GM10266 (cell line): ENCODE measurements around the gene WNT5B.

Experiments
- DNase-seq: peaks from one replicate; pipeline ENCODE4 v3.0.0; 2012; ENCODE audit errors: extremely low spot score
- TF ChIP-seq, protein P1 (sequence below): IDR thresholded peaks from 2 replicates; pipeline ENCODE4 v1.5.1; 2012; ENCODE audit warnings: mild to moderate bottlenecking, low read depth; ENCODE audit not compliant: control insufficient read depth, insufficient read depth; ENCODE audit errors: missing control alignments

The WNT5B gene

DNA sequence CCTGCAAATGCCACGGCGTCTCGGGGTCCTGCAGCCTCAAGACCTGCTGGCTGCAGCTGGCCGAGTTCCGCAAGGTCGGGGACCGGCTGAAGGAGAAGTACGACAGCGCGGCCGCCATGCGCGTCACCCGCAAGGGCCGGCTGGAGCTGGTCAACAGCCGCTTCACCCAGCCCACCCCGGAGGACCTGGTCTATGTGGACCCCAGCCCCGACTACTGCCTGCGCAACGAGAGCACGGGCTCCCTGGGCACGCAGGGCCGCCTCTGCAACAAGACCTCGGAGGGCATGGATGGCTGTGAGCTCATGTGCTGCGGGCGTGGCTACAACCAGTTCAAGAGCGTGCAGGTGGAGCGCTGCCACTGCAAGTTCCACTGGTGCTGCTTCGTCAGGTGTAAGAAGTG lies 16.8 kb downstream of the WNT5B start:
- TF ChIP-seq, protein P1, sequence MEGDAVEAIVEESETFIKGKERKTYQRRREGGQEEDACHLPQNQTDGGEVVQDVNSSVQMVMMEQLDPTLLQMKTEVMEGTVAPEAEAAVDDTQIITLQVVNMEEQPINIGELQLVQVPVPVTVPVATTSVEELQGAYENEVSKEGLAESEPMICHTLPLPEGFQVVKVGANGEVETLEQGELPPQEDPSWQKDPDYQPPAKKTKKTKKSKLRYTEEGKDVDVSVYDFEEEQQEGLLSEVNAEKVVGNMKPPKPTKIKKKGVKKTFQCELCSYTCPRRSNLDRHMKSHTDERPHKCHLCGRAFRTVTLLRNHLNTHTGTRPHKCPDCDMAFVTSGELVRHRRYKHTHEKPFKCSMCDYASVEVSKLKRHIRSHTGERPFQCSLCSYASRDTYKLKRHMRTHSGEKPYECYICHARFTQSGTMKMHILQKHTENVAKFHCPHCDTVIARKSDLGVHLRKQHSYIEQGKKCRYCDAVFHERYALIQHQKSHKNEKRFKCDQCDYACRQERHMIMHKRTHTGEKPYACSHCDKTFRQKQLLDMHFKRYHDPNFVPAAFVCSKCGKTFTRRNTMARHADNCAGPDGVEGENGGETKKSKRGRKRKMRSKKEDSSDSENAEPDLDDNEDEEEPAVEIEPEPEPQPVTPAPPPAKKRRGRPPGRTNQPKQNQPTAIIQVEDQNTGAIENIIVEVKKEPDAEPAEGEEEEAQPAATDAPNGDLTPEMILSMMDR: no peak
- DNase-seq: no peak

DNA sequence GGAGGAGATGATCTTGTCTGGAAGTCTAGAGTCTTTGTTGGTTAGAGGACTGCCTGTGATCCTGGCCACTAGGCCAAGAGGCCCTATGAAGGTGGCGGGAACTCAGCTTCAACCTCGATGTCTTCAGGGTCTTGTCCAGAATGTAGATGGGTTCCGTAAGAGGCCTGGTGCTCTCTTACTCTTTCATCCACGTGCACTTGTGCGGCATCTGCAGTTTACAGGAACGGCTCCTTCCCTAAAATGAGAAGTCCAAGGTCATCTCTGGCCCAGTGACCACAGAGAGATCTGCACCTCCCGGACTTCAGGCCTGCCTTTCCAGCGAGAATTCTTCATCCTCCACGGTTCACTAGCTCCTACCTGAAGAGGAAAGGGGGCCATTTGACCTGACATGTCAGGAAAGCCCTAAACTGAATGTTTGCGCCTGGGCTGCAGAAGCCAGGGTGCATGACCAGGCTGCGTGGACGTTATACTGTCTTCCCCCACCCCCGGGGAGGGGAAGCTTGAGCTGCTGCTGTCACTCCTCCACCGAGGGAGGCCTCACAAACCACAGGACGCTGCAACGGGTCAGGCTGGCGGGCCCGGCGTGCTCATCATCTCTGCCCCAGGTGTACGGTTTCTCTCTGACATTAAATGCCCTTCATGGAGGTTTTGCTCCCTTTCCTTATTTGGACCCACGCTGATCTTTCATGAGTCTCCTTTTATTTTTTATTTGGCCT lies 17.7 kb downstream of the WNT5B start:
- TF ChIP-seq, protein P1: no peak
- peak; percentile 79 for DNase-seq

DNA sequence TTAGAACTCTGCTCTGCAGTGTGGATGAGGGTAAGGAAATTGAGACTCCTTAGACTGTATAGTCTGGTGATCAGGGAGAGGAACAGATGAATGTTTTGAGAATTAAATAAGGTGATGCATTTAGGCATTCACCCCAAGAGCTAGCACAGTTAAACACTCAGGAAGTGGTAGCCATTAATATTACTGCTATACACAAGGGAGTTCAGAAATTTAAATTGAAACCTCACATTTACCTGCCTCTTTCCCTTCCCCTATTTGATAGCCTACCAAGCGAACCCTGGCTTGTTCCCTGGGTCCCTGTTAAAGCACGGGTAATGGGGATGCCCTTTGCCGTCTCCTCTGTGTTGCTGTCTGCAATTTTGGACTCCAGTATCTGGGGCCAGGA lies 18.2 kb downstream of the WNT5B start:
- TF ChIP-seq, protein P1: no peak
- no peak for DNase-seq

DNA sequence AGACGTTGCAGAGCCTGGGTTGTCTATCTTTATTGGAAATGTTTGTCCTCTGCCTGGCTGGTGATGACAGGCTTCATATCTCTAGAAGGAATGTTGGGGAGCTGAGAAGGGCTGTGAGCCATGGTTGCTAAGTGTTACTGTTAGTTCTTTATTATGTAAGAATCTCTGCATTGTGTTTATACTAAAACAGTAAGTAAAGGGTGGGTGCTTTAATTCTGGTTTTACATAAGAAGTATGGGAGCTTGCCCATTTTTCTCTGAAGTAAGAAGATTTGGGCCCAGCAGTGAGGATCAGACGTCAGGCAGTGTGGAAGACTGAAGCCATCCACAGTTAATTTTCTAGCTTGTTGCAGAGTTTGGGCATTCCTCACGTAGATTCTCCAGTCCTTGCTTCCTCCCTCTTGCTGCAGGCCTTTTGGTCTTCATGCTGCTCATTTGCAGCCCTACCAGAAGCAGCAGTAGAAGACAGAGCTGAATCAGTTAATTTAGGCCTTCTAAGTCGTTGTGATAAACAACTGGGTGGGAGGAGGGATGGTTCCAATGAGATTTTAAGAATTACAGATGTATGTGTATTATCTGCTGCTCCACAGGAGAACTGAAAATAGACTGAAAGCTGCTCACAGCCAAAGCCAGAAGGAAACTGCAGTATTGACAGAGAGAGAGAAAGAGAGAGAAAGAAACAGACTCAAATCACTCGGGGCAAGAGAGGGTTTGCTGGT lies 21.4 kb downstream of the WNT5B start:
- DNase-seq: no peak
- TF ChIP-seq, protein P1: no peak

DNA sequence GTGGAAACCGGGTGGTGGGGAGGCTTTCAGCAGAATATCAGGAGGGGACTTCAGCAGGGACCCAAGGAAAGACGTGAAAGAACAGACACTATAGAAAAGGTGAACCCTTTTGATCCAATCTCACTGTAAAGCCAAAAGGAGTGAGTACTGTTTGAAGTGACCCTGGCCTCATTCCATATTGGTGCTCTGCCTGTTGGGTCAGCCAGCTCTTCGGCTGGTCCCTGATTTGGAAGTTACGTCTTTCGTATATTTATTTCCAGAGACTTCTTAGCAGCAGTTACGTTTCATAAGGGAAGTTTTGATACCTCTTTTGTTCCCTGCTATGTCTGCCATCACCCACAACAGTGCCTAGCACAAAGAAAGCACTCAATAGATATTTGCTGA lies 21.9 kb downstream of the WNT5B start:
- TF ChIP-seq, protein P1: no peak
- no peak for DNase-seq

DNA sequence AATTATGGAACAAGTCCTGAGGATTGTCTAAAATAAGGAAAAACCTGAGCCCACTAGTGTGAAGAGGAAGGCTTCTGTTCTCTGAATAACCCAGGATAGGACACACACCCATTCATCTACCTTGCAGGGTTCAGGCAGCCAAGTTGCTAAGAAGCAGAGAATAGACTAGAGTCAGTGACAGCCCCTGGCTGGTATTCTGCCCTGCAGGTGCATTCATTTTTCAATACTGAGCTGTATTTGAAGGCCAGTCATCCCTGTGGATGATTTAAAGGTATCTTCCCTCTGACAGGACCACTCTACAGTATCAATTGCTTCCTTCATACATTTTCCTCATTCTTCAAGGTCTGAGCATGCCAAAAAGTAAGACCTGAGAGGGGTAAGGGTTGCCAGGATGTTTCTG lies 22.9 kb downstream of the WNT5B start:
- TF ChIP-seq, protein P1: no peak
- no peak for DNase-seq

DNA sequence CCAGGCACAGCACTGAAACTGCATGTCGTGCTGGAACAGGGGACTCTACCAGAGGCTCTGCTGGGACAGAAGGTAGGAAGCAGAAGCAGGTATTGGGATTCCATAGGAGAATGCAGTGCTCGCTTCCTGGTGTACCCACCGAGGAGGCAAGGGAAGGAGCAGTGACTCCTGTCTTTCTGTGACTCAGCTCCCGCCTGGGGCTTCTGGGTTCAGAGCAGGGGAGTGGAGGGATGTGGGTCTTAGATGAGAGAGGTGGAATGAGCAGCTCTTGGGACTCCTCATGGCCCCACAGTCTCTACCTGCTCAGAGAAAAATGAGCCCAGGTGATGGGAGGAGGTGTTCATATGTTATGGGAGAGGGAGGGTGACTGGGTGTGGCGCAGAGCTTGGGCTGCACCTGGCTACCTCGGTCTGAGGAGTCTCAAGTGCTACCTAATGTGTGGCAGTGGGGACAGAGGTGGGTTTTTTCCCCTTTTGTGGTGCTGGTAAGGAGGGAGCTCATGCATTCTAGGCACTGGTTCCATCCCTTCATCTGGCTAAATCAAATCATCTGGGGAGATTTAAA lies 26.3 kb downstream of the WNT5B start:
- peak; percentile 10 for DNase-seq
- TF ChIP-seq, protein P1: no peak
